Measurements from ENCODE around the gene SWT1. TPM values are rescaled to one million over a fixed set of nuclear protein-coding genes. Genes with fewer than 3 reads are reported as not detected.

SWT1 gene
- total and polyA plus RNA-seq, 2 of the 4 experiments (the other 2 are of a cell fraction): 0.82 to 2.7 TPM

- Histone ChIP-seq H3K18ac (ENCODE audit: low read depth, low read length) (no peak overlapping the region), H3K4ac (ENCODE audit: low read depth, low read length) (no peak overlapping the region), H2BK5ac (ENCODE audit: low read depth, low read length, poor library complexity, severe bottlenecking) (no peak overlapping the region), H3K9me1 (ENCODE audit: insufficient read depth, low read length) (no peaks in the 10 kb centered on the region), H4K5ac (ENCODE audit: low read depth, low read length) (no peak overlapping the region), H2BK120ac (ENCODE audit: low read depth, low read length) (no peak overlapping the region), H4K91ac (ENCODE audit: insufficient read depth, low read depth, low read length) (no peak overlapping the region), H3K9me3 (ENCODE audit: control insufficient read depth, insufficient read depth, low read length) (no peaks in the 10 kb centered on the region), H3K36me3 (ENCODE audit: control insufficient read depth, insufficient read depth, low read length) (no peaks in the 10 kb centered on the region), H3K4me3 (ENCODE audit: insufficient read depth, low read depth, low read length) (no peak overlapping the region), H2BK20ac (ENCODE audit: low read depth, low read length) (no peak overlapping the region), H3K14ac (replicated peaks; ENCODE audit: low read depth, low read length) (no peak overlapping the region), H4K8ac (ENCODE audit: low read depth in 2 of 2, low read length in 2 of 2) (no peak overlapping the region), H3K9ac (ENCODE audit: low read depth, low read length) (no peak overlapping the region), H3K79me1 (ENCODE audit: low read depth in 1 of 2, low read length in 2 of 2) (no peaks in the 10 kb centered on the region), H3K27ac (ENCODE audit: insufficient read depth, low read length) (no peak overlapping the region), H2AFZ (replicated peaks; ENCODE audit: low read length, poor library complexity) (no peak overlapping the region), H3K4me1 (ENCODE audit: control insufficient read depth, insufficient read depth, low read length) (no peaks in the 10 kb centered on the region), H3K23ac (ENCODE audit: low read depth, low read length) (no peak overlapping the region), H3K4me2 (ENCODE audit: low read depth, low read length) (no peak overlapping the region), H2AK5ac (ENCODE audit: low read depth, low read length) (no peak overlapping the region), H3K27me3 (ENCODE audit: control insufficient read depth, insufficient read depth, low read length) (no peaks in the 10 kb centered on the region), H2BK15ac (ENCODE audit: low read depth, low read length) (no peak overlapping the region), H4K20me1 (ENCODE audit: insufficient read depth, low read length) (no peaks in the 10 kb centered on the region), H2AK9ac (replicated peaks; ENCODE audit: low read depth, low read length, poor library complexity) (no peak overlapping the region), H3K56ac (ENCODE audit: extremely low read depth, insufficient read depth, low read length) (no peak overlapping the region)
- DNase-seq (no peak), ATAC-seq (ENCODE audit: low read depth) (no peak)
- intact Hi-C loops (cut with micrococcal nuclease) (no loop called here), dilution Hi-C loops (cut with HindIII; ENCODE audit: low sequenced_read_pairs, unreplicated experiment) (no loop called here), in situ Hi-C loops (cut with MboI; ENCODE audit: low sequenced_read_pairs) (no loop called here)
- no TSS peak for BruUV-seq (replicated peaks)
- TF ChIP-seq MXI1 (IDR thresholded peaks at IDR 0.05; ENCODE audit: borderline replicate concordance, low read depth, low read length) (no peak), ELK1 (IDR thresholded peaks at IDR 0.05; ENCODE audit: borderline replicate concordance, low read depth, low read length) (no peak), BHLHE40 (IDR thresholded peaks at IDR 0.05; ENCODE audit: low read depth, low read length) (no peak), CEBPB (IDR thresholded peaks at IDR 0.05; ENCODE audit: low read depth, low read length) (no peak), MAZ (IDR thresholded peaks at IDR 0.05; ENCODE audit: borderline replicate concordance, low read depth, low read length) (no peak), NFE2L2 (IDR thresholded peaks at IDR 0.05; ENCODE audit: low read depth, low read length) (no peak), FOS (IDR thresholded peaks at IDR 0.05; ENCODE audit: low read depth, low read length) (no peak)
- POLR2A ChIA-PET (ENCODE audit: unreplicated experiment): no interaction called here
- CTCF ChIA-PET: no interaction called here
Measured at GRCh38 chr1:185207170-185207569, 50.2 kb downstream of the SWT1 start.

Measured in IMR-90 (cell line).